Ovary (tissue), 9 donors: ENCODE data around the gene CLDN18. TPM values are rescaled to one million over a fixed set of nuclear protein-coding genes. Genes with fewer than 3 reads are reported as not detected.

Experiments
- DNase-seq, 5 donors: peaks; one replicate each; pipeline ENCODE4 v3.0.0-alpha.2; 2019 to 2020
- H3K27ac ChIP-seq, 2 donors: fragments of 200-600 bp; one replicate each; pipeline versions ENCODE4 v1.5.1 to v1.8.0; 2019 to 2022
- H3K27me3 ChIP-seq: fragments of 200-600 bp; one replicate; pipeline ENCODE4 v1.8.0; 2022
- H3K36me3 ChIP-seq: fragments of 200-600 bp; sonication (generic); one replicate; pipeline ENCODE4 v1.5.1; 2019
- H3K4me1 ChIP-seq: one replicate; pipeline ENCODE4 v1.8.1; 2013; ENCODE audit warnings: mild to moderate bottlenecking, moderate library complexity; ENCODE audit not compliant: insufficient read depth
- H3K4me3 ChIP-seq: fragments of 200-600 bp; sonication (generic); one replicate; pipeline ENCODE4 v1.5.1; 2017
- H3K9me3 ChIP-seq, 2 donors: fragments of 200-600 bp in 1 of 2; sonication (generic) in 1 of 2; one replicate each; pipeline versions ENCODE4 v1.5.1 to v1.8.1; 2013 to 2019; ENCODE audit warnings: mild to moderate bottlenecking in 1 of 2, moderate library complexity in 1 of 2
- EP300 ChIP-seq: sonication (generic); formaldehyde crosslinking; IDR thresholded peaks from one replicate; pipeline ENCODE4 v1.6.1; 2017; ENCODE audit warnings: antibody characterized with exemption
- POLR2A ChIP-seq: fragments of 450-650 bp; IDR thresholded peaks from one replicate; pipeline ENCODE4 v1.6.1; 2017; ENCODE audit warnings: antibody characterized with exemption, mild to moderate bottlenecking, moderate library complexity
- WGBS, 3 donors: extraction: QIAGEN DNeasy Blood & Tissue Kit in 1 of 3; methylation state at CpG; one replicate each; pipeline versions ENCODE4 v1.1.5 to v1.1.7; 2013 to 2017; 5-methylcytosine and 5-hydroxymethylcytosine counted together
- intact Hi-C, 4 donors: fragments of 100-400 bp; cut with DNase I; formaldehyde crosslinking; loops; one replicate each; pipeline versions ENCODE4 v1.11.0 to v1.15.1; 2022 to 2023
- polyA plus RNA-seq, 2 donors: library from polyadenylated mRNA; stranded (reverse); fragments of 200-250 nt in 1 of 2; fragments of 350-450 nt in 1 of 2; fragmentation: Illumina TruSeq in 1 of 2; extraction: RNeasy Lipid Tissue Mini Kit (QIAGEN cat#74804) in 1 of 2; gene quantifications; one replicate each; pipeline ENCODE4 v1.2.3, GENCODE V29; 2013 to 2014
- total RNA-seq, 7 donors: library from RNA; depleted of rRNA in 2 of 7; stranded (reverse); fragments of >200 nt in 2 of 7; fragmentation: NEBNext Ultra II Directional in 3 of 7; extraction: Animal tissue kit (Norgen Biotek cat#: 25700) in 3 of 7; gene quantifications; one replicate each; pipeline versions ENCODE4 v1.1.0 to v1.2.4, GENCODE V29; 2016 to 2023
- TF ChIP-seq, protein P1 (sequence below), 3 donors: fragments of 450-650 bp in 2 of 3; fragments of 200-600 bp in 1 of 3; IDR thresholded peaks; one replicate each; pipeline versions ENCODE4 v1.5.1 to v1.8.0; 2016 to 2022; ENCODE audit warnings: antibody characterized with exemption in 3 of 3, mild to moderate bottlenecking in 1 of 3
- donor health status: DM: no; HTN: no; CAD: no; lungs with moderate emphysema.
- donor health status: DM: no; HTN: no; CAD: no.
- donor health status: Bipolar disorder and iron deficiency.
- donor health status: DM: yes; HTN: yes; CAD: no.
- donor health status: DM: no; HTN: no; CAD: no.
- donor health status: DM: yes; HTN: yes; CAD: no.

Gene CLDN18
- total and polyA plus RNA-seq, 9 donors, result 0.08 to 0.31 (median 0.11) TPM; not detected in 6

DNA sequence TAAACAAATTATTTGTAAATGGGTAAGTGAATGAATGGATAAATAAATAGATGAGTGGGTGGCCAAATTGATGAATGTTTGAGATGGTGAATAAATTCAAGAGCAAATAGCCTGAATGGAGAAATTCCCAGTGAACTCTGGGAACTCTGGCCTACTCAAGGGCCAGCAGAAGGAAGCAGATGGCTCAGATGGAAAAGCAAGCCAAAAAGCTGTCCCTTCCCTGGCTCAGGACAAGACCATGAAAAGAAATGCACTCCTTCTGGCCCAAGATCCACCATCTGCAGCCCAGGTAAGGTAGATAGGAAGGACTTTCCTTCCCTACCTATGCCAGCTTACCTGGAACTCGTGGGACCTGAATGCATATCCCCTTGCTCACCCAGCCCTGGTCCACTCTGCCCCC lies 37.6 kb upstream of the CLDN18 start:
- no peaks in the 10 kb centered on the region for H3K36me3 ChIP-seq
- intact Hi-C loops, result loop anchor here in 1 of 4 donors (10.0 kb wide), 1 partner anchor 868 kb away; no protein-coding TSS in a partner anchor
- H3K4me1 ChIP-seq, result no peaks in the 10 kb centered on the region
- no peak for DNase-seq
- H3K27ac ChIP-seq, result no peak overlapping the region
- H3K4me3 ChIP-seq, result no peak overlapping the region
- H3K9me3 ChIP-seq, result no peaks in the 10 kb centered on the region
- TF ChIP-seq EP300 (no peak), POLR2A (no peak)
- TF ChIP-seq, protein P1, sequence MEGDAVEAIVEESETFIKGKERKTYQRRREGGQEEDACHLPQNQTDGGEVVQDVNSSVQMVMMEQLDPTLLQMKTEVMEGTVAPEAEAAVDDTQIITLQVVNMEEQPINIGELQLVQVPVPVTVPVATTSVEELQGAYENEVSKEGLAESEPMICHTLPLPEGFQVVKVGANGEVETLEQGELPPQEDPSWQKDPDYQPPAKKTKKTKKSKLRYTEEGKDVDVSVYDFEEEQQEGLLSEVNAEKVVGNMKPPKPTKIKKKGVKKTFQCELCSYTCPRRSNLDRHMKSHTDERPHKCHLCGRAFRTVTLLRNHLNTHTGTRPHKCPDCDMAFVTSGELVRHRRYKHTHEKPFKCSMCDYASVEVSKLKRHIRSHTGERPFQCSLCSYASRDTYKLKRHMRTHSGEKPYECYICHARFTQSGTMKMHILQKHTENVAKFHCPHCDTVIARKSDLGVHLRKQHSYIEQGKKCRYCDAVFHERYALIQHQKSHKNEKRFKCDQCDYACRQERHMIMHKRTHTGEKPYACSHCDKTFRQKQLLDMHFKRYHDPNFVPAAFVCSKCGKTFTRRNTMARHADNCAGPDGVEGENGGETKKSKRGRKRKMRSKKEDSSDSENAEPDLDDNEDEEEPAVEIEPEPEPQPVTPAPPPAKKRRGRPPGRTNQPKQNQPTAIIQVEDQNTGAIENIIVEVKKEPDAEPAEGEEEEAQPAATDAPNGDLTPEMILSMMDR (IDR thresholded peaks at IDR 0.05), result no peak
- no peaks in the 10 kb centered on the region for H3K27me3 ChIP-seq
- WGBS, 3 donors, result 68 to 77% (median 76%) methylated on average over 1 of the region's 1 CpG

DNA sequence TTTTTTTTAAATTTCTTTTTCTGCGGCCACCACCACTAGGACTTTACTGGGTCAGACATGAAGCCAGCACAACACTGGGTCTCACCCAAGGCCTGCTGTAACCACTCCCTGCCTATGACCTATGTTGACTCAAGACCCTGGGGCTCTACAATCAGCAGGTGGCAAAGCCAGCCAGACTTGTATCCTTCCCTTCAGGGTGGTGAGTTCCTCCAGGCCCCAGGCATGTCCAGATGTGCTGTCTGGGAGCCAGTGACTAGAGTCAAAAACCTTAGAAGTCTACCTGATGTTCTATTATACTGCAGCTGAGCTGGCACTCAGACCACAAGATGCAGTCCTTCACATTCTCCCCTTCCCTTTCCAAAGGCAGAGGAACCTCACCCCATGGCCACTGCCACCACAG lies 31.6 kb upstream of the CLDN18 start:
- Histone ChIP-seq H3K27ac (no peak overlapping the region), H3K36me3 (no peaks in the 10 kb centered on the region), H3K4me1 (no peaks in the 10 kb centered on the region), H3K9me3 (no peaks in the 10 kb centered on the region), H3K27me3 (no peaks in the 10 kb centered on the region), H3K4me3 (no peak overlapping the region)
- WGBS, 3 donors, result 97 to 100% (median 100%) methylated on average over 1 of the region's 1 CpG
- intact Hi-C loops, result loop anchor here in 1 of 4 donors (10.0 kb wide), 1 partner anchor 874 kb away; no protein-coding TSS in a partner anchor
- no peak for DNase-seq
- no peak for TF ChIP-seq EP300
- TF ChIP-seq, protein P1 (IDR thresholded peaks at IDR 0.05), result no peak
- TF ChIP-seq POLR2A, result no peak

DNA sequence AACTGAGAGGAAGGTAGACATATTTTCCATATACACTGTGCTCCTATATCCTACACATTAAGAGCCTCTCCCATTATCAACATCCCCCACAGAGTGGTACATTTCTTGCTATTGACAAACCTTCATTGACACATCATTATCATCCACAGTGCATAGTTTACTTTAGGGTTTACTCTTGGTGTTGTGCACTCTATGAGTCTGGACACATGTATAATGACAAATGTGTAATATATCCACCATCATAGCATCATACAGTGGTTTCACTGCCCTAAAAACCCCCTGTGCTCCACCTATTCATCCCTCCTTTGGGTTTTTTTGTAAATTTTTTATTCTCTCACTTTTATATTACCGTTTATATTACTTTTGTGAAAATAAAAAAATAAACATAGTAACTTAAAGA lies 22.2 kb upstream of the CLDN18 start:
- no peaks in the 10 kb centered on the region for H3K27me3 ChIP-seq
- TF ChIP-seq EP300 (no peak), POLR2A (no peak)
- TF ChIP-seq, protein P1 (IDR thresholded peaks at IDR 0.05), result no peak
- no peaks in the 10 kb centered on the region for H3K36me3 ChIP-seq
- no peak overlapping the region for H3K27ac ChIP-seq
- intact Hi-C loops, result no loop called here
- no peak for DNase-seq
- H3K4me1 ChIP-seq, result no peaks in the 10 kb centered on the region
- H3K9me3 ChIP-seq, result no peaks in the 10 kb centered on the region
- no peak overlapping the region for H3K4me3 ChIP-seq
- WGBS, 3 donors, result 0 to 32% (median 0%) methylated on average over 1 of the region's 1 CpG

DNA sequence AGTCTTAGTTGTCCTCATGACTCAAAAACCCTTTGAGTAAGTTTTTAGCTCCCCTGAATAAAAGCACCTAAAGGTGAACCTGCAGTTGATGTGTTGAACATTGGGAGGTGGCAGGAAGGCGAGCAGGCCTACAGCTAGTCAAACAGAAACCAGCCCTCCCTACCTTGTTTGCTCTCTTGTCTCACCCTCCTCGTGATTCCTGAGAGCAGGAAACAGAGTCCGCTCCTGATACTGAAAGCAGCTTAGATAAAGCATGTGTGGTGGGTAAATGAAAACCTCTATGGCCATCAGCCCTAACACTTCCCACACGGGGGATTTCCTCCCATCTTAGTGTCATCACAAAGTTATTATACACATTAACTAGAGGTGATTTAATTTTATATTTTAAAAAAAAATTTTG lies 21.8 kb upstream of the CLDN18 start:
- no peaks in the 10 kb centered on the region for H3K4me1 ChIP-seq
- no peaks in the 10 kb centered on the region for H3K36me3 ChIP-seq
- no peaks in the 10 kb centered on the region for H3K9me3 ChIP-seq
- H3K27ac ChIP-seq, result no peak overlapping the region
- no peak for DNase-seq
- intact Hi-C loops, result no loop called here
- TF ChIP-seq POLR2A (no peak), EP300 (no peak)
- TF ChIP-seq, protein P1 (IDR thresholded peaks at IDR 0.05), result no peak
- H3K27me3 ChIP-seq, result no peaks in the 10 kb centered on the region
- no peak overlapping the region for H3K4me3 ChIP-seq
- WGBS, 3 donors, result 58 to 66% (median 64%) methylated on average over 4 of the region's 4 CpGs
